ENCODE results near the gene RIMS3.
"Not testable (repeated sequence)": the region's sequence is repeated elsewhere in the genome, so short reads cannot be mapped to it uniquely, and the experiment has no call there.

RIMS3 gene

GRCh38 chr1:40593449-40594186, 71.9 kb downstream of the RIMS3 start:
- DNase-seq (ENCODE audit: low read depth) = no peak

- DNase-seq (ENCODE audit: low read depth) = no peak
Measured at GRCh38 chr1:40592107-40592803, 73.2 kb downstream of the RIMS3 start.

- DNase-seq (ENCODE audit: low read depth) = no peak
Measured at GRCh38 chr1:40588586-40588985, 76.9 kb downstream of the RIMS3 start.

GRCh38 chr1:40583980-40584379, 81.5 kb downstream of the RIMS3 start:
- no peak for DNase-seq (ENCODE audit: low read depth)

DNA sequence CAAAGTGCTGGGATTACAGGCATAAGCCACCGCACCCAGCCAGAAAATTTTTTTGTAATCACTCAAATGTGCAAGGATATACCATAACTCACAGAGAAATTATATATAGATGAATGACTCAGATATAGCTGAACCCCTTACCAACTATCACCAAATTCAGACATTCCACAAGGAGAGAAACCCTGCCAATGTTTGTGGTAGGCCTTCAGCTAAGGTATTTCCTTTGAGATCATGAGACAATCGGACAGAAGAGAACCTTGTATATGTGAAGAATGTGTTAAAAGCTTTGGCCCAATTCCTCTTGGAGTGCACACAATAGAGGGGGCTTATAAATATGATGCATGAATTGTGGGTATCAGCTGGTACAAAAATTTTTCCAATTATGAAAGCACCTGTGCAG, 83.4 kb downstream of the RIMS3 start:
- no peak for DNase-seq (ENCODE audit: low read depth)

DNA sequence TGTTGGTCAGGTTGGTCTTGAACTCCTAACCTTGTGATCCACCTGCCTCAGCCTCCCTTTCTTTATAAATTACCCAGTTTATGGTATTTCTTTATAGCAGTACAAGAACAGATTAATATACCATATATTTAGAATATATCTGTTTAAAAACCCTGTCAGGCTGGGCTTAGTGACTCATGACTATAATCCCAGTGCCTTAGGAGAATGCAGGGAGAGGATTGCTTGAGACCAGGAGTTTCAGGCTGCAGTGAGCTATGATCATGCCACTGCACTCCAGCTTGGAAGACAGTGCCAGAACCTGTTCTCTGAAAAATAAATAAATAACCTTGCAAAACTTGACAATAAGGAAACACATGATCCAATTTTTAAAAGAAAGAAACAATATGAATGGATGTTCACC, 90.1 kb downstream of the RIMS3 start:
- no peak for DNase-seq (ENCODE audit: low read depth)

DNA sequence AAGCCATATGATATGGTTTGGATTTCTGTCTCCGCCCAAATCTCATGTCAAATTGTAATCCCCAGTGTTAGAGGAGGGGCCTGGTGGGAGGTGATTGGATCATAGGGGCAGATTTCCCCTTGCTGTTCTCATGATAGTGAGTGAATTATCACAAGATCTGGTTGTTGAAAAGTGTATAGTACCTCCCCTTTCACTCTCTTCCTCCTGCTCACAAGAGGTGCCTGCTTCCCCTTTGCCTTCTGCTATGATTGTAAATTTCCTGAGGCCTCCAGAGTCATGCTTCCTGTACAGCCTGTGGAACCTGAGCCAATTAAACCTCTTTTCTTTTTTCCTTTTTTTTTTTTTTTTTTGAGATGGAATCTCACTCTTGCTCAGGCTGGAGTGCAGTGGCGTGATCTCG, 90.7 kb downstream of the RIMS3 start:
- not testable (repeated sequence) for DNase-seq (ENCODE audit: low read depth)
